NCI-H128 (cell line): ENCODE results near the gene JUNB.
"Not testable (repeated sequence)": the region's sequence is repeated elsewhere in the genome, so short reads cannot be mapped to it uniquely, and the experiment has no call there.

Experiments
- DNase-seq: peaks from one replicate; lab custom pipeline; 2025; ENCODE audit not compliant: unreplicated experiment; lab: John Stamatoyannopoulos, UW

The JUNB gene

GRCh38 chr19:12788682-12789097 is 2.6 kb upstream of the JUNB start:
- no peak for DNase-seq

GRCh38 chr19:12789098-12789903 is 2.0 kb upstream of the JUNB start:
- no peak for DNase-seq

- DNase-seq = peak; percentile 85
These were observed 1.2 kb upstream of the JUNB start for GRCh38 chr19:12789904-12790619.

- no peak for DNase-seq
These were observed 500 bp upstream of the JUNB start for GRCh38 chr19:12790628-12791344.

- DNase-seq = no peak
These were observed 966 bp downstream of the JUNB start for GRCh38 chr19:12792051-12792852.

- no peak for DNase-seq
These were observed 1.6 kb downstream of the JUNB start for GRCh38 chr19:12792853-12793289.

GRCh38 chr19:12793290-12794195 is 2.3 kb downstream of the JUNB start:
- DNase-seq = peak; percentile 69

- no peak for DNase-seq
These were observed 3.1 kb downstream of the JUNB start for GRCh38 chr19:12794196-12794941.

GRCh38 chr19:12794971-12795381 is 3.7 kb downstream of the JUNB start:
- DNase-seq = no peak

GRCh38 chr19:12796146-12797071 is 5.1 kb downstream of the JUNB start:
- peak; percentile 74 for DNase-seq

GRCh38 chr19:12797141-12797587 is 5.9 kb downstream of the JUNB start:
- DNase-seq = no peak

GRCh38 chr19:12797607-12798006 is 6.3 kb downstream of the JUNB start:
- not testable (repeated sequence) for DNase-seq

- DNase-seq = no peak
These were observed 8.6 kb downstream of the JUNB start for GRCh38 chr19:12799742-12800465.

- no peak for DNase-seq
These were observed 9.1 kb downstream of the JUNB start for GRCh38 chr19:12800466-12800770.

- no peak for DNase-seq
These were observed 9.7 kb downstream of the JUNB start for GRCh38 chr19:12800923-12801465.

- DNase-seq = peak; percentile 84
These were observed 10.4 kb downstream of the JUNB start, which contains the start of the genes PRDX2 and THSD8 for GRCh38 chr19:12801466-12802266. Gene PRDX2, minus strand, starts transcription at chr19:12801800. Its CDS starts 539 bp downstream, at chr19:12801261. Gene THSD8, plus strand, starts transcription at chr19:12802069. Its CDS starts 3 bp downstream, at chr19:12802072.
